Body of pancreas (tissue), 4 donors: ENCODE data around the gene ADRM1.

ENCODE experiments used
- CTCF ChIP-seq, 7 experiments: fragments of 450-650 bp in 4 of 7; fragments of 200-600 bp in 3 of 7; sonication (generic) in 3 of 7; IDR thresholded peaks; one replicate each; pipeline ENCODE4 v1.5.1; 2016 to 2019; ENCODE audit warnings: antibody characterized with exemption in 7 of 7
- POLR2A ChIP-seq, 3 donors: fragments of 450-650 bp; IDR thresholded peaks; one replicate each; pipeline ENCODE4 v1.6.1; 2016; ENCODE audit warnings: antibody characterized with exemption in 3 of 3, mild to moderate bottlenecking in 2 of 3

- TF ChIP-seq CTCF (IDR thresholded peaks at IDR 0.05) (no peak), POLR2A (IDR thresholded peaks at IDR 0.05) (no peak)
These were observed 20.6 kb downstream of the ADRM1 start for GRCh38 chr20:62323146-62323979.
